GM23338 (cell line): ENCODE measurements around the gene C1QTNF1.

Experiments
- EZH2 ChIP-seq: fragments of 200-600 bp; sonication (generic); IDR thresholded peaks from one replicate; pipeline ENCODE4 v1.8.0; 2017; ENCODE audit warnings: antibody characterized with exemption, mild to moderate bottlenecking, low read depth; ENCODE audit not compliant: unreplicated experiment
- EZH2phosphoT487 ChIP-seq: fragments of 200-600 bp; sonication (generic); IDR thresholded peaks from one replicate; pipeline ENCODE4 v1.8.1; 2018; ENCODE audit warnings: antibody characterized with exemption; ENCODE audit not compliant: unreplicated experiment
- JUNB ChIP-seq: IDR thresholded peaks from one replicate; pipeline ENCODE4 v1.6.1; 2016; ENCODE audit warnings: antibody characterized with exemption; ENCODE audit not compliant: unreplicated experiment
- POLR2AphosphoS5 ChIP-seq: IDR thresholded peaks from 2 replicates; pipeline ENCODE4 v1.6.1; 2016; ENCODE audit warnings: antibody characterized with exemption, low read depth
- ZNF331 ChIP-seq: fragments of 250-450 bp; sonication (Bioruptor Pico); IDR thresholded peaks from 2 replicates; pipeline ENCODE4 v1.5.0; 2020; ENCODE audit warnings: low read depth, mild to moderate bottlenecking, moderate library complexity
- TF ChIP-seq, protein P1 (sequence below), 2 experiments: fragments of 200-600 bp in 1 of 2; sonication (generic) in 1 of 2; conservative IDR thresholded peaks; 2 replicates each; pipeline versions ENCODE4 v1.5.1 to v1.6.1; 2016 to 2017; ENCODE audit warnings: antibody characterized with exemption in 2 of 2, low read depth in 2 of 2, mild to moderate bottlenecking in 2 of 2, moderate library complexity in 1 of 2
- TF ChIP-seq, protein P2 (sequence below): IDR thresholded peaks from one replicate; pipeline ENCODE4 v1.6.1; 2018; ENCODE audit warnings: antibody characterized with exemption; ENCODE audit not compliant: unreplicated experiment

DNA sequence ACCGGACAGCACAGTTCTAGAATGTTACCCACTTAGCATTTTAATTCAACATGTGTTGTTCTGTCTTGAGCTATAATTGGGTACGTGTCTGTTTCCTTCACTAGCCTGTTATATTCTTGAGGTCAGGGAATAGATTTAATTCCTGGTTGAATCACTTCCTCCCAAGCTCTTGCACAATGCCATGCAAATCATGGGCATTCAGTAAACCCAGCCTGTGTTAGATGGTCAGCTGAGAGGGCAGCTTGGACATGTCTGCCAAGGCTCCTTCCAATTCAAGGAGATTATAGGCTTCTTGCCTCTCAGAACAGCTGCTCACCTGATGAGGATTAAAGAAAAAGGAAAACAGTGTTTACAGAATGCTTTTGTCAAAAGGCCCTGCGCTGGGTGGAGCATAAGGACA lies 12.6 kb downstream of the C1QTNF1 start:
- TF ChIP-seq, protein P1, sequence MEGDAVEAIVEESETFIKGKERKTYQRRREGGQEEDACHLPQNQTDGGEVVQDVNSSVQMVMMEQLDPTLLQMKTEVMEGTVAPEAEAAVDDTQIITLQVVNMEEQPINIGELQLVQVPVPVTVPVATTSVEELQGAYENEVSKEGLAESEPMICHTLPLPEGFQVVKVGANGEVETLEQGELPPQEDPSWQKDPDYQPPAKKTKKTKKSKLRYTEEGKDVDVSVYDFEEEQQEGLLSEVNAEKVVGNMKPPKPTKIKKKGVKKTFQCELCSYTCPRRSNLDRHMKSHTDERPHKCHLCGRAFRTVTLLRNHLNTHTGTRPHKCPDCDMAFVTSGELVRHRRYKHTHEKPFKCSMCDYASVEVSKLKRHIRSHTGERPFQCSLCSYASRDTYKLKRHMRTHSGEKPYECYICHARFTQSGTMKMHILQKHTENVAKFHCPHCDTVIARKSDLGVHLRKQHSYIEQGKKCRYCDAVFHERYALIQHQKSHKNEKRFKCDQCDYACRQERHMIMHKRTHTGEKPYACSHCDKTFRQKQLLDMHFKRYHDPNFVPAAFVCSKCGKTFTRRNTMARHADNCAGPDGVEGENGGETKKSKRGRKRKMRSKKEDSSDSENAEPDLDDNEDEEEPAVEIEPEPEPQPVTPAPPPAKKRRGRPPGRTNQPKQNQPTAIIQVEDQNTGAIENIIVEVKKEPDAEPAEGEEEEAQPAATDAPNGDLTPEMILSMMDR (conservative IDR thresholded peaks at IDR 0.05; ENCODE audit: low read depth in 2 of 2) = no peak
- no peak for TF ChIP-seq POLR2AphosphoS5
- TF ChIP-seq JUNB = no peak
- TF ChIP-seq ZNF331 (CRISPR knock-in tag) = no peak
- TF ChIP-seq EZH2 = no peak
- TF ChIP-seq EZH2phosphoT487 = no peak
- TF ChIP-seq, protein P2, sequence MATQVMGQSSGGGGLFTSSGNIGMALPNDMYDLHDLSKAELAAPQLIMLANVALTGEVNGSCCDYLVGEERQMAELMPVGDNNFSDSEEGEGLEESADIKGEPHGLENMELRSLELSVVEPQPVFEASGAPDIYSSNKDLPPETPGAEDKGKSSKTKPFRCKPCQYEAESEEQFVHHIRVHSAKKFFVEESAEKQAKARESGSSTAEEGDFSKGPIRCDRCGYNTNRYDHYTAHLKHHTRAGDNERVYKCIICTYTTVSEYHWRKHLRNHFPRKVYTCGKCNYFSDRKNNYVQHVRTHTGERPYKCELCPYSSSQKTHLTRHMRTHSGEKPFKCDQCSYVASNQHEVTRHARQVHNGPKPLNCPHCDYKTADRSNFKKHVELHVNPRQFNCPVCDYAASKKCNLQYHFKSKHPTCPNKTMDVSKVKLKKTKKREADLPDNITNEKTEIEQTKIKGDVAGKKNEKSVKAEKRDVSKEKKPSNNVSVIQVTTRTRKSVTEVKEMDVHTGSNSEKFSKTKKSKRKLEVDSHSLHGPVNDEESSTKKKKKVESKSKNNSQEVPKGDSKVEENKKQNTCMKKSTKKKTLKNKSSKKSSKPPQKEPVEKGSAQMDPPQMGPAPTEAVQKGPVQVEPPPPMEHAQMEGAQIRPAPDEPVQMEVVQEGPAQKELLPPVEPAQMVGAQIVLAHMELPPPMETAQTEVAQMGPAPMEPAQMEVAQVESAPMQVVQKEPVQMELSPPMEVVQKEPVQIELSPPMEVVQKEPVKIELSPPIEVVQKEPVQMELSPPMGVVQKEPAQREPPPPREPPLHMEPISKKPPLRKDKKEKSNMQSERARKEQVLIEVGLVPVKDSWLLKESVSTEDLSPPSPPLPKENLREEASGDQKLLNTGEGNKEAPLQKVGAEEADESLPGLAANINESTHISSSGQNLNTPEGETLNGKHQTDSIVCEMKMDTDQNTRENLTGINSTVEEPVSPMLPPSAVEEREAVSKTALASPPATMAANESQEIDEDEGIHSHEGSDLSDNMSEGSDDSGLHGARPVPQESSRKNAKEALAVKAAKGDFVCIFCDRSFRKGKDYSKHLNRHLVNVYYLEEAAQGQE = no peak
